Stimulated activated CD8-positive, alpha-beta memory T cell treated with anti-CD3 and anti-CD28 coated beads, Interleukin-12 subunit alpha, Interleukin-12 subunit beta, amount 100 ng/mL, for 4 hours (primary cell): ENCODE measurements around the gene C4orf51.
"Not testable (repeated sequence)": the region's sequence is repeated elsewhere in the genome, so short reads cannot be mapped to it uniquely, and the experiment has no call there.

ENCODE experiments used
- DNase-seq: peaks from one replicate; pipeline ENCODE4 v3.0.0-alpha.2; 2020; ENCODE audit warnings: low read depth

C4orf51 gene

DNA sequence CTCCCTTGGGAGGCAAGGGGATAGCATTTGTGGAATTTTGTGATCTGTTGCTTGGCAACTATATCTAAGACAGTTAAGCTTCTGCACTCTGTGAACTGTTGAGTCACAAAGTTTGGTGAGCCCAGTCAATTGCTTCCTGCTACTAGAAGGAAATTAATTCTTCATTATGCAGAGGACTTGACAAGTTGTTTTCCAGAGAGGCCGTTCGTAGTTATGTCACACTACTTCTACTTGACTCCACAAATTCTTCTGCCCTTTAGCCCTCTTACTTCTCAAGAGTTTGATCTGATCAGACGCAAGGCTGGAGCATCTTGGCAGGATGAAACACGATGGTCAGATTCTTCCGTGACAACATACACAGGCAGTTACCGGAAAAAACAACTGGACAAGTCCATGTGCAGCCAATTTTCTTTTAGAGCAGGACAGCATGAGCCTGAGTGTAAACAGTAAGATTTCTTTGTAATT, at the start of gene C4orf51:
Gene C4orf51 (plus strand): TSS at position 156 of the 465 bp plus-strand sequence. CDS start 58 bp downstream, at position 214.
- DNase-seq = no peak

DNA sequence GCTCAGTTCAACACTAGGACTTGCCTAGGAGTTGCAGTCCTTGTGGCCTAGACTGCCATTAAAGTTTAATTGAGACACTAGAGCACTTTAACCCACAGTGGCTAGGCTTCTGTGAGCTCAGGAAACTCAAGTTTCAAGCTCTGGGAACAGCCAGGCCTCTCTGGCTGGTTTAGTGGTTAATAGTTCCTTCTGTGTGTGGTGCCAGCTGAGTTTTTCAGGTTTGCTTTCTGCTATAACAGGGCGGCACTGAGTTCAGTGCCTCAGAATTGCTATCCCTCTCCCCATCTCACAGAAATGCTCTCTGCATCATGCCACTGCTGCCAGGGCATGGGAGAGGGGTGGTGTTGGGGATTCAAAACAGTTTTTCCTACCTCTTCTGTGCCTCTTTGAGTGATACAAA, 44.8 kb upstream of the C4orf51 start:
- DNase-seq = no peak

DNA sequence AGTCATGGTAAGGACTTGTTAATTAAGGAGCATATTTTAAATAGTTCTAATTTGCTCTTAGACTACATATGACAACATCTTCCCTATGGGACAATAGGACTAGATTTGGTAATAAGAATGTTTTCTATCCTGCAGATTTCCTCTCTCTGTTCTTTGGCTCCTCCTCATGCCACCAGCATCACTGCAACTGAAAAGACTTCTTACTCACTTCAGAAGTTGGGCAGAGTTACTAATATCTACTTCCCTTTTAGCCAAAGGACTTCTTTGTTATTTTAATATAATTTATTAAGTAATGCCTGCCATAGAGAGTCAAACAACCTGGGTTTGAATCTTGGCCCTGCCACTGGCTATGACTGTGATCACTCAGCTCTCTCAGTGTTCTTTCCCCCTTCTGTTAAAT, 44.3 kb upstream of the C4orf51 start:
- no peak for DNase-seq

DNA sequence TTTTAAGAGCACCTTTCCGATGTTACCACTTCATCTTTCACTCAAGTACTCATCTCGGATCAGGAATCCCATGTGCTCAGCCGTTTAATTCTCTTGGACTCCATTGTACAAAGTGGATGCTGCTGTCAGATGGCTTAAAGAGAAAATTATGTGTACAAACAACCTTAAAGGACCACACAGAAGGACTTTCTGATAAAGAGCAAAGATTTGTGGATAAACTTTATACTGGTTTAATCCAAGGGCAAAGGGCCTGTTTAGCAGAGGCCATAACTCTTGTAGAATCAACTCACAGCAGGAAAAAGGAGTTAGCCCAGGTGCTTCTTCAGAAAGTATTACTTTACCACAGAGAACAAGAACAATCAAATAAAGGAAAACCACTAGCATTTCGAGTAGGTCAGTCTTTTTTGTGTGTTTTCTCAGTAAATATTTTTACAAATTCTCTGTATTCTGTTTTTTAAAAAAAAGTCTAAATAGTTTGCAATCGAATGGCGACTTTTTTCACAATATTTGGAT, 40.7 kb upstream of the C4orf51 start:
- no peak for DNase-seq

DNA sequence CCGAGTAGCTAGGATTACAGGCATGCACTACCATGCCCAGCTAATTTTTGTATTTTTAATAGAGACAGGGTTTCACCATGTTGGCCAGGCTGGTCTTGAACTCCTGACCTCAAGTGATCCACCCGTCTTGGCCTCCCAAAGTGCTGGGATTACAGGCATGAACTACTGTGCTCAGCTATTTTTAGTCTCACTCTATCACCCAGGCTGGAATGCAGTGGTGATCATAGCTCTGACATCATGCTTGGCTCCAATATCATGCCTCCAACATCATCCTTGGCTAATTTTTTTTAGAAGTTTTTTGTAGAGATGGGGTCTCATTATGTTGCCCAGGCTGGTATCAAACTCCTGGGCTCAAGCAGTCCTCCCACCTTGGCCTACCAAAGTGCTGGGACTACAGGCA, 39.7 kb upstream of the C4orf51 start:
- DNase-seq = not testable (repeated sequence)

DNA sequence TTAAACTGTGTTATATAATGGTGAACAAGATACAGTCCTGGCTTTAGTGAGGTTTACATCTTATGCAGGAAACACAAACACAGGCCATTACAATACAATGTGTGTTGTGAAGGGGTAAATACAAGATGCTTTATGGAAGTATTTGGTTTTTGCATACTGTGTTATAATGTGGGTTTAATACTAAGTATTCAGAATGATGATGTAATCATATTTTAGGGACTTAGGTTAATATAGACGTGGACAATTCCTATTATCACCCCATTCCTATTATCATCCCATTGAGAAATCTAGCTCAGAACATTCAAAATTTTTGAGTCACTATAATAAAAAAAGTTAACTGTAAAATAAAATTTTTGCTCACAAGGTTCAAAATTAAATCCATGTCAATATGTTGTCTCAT, 36.7 kb upstream of the C4orf51 start:
- DNase-seq = no peak

DNA sequence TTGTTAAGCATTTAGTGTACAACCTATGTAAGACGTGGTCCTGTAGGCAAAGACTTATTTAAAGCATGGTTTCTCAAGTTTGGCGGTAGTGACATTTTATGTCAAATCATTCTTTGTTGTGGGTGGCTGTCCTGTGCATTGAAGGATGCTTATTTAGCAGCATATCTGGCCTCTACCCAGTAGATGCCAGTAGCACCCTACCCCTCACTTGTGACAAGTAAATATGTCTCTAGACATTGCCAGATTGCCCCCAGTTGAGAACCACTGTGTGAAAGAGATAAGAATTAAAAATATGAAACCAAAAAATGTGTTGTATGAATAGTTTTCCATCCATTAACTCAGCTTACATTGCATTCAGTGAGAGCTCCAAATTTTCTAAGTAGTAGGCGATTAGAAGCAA, 35.2 kb upstream of the C4orf51 start:
- no peak for DNase-seq

DNA sequence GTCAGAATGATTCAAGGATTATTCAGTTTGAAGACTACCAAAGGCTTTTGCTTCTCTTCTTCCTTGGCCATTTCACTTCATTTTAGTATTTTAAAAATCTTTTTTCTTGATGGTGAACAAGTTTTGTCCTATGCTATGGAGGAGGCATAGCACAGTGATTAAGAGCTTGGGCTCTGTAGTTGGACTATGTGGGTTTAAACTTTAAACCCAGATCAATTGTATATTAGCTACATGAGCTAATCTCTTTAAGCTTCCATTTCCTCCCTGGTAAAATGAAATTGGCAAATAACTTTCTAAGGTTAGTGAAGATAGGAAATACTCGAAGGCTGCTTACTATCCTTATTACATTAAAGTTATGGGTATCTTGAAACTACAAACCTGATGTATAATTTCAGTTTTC, 23.8 kb upstream of the C4orf51 start:
- DNase-seq = no peak

DNA sequence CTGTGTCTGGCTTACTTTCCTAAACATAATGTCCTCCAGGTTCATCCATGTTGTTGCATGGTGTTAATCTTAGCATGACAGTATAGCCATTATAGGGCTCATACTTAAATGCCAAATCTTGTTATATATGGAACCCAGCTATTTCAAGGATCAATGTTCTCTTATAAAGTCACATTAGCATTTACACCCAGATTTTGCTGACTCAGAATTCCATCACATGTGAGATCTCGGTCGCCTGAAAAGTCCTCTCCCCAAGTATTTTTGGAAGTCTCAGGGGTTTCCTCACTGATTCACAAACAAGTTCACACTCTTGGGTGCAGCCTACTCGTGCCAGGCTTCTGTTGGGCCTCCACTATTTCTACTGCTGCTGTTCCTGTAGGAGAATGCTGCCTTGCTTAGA, 19.9 kb upstream of the C4orf51 start:
- DNase-seq = no peak

DNA sequence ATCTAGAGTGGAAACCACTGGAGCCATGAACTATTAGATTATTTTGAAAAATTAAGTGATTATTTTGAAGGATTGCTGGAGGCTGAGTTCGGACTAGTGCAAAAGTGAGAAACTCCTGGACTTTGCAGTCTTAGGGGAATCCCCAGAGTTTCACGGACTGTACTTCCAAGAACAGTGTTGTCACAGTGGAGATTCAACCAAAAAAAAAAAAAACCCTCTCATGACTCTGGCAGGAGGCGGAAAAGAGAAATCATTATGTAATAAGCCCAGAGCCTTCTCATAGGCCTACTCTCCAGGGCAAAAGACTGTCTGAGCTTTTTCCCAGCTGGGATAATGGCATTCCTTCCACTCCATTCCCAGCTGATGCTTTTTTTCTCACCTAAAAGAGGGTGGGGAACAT, 16.8 kb upstream of the C4orf51 start:
- no peak for DNase-seq

DNA sequence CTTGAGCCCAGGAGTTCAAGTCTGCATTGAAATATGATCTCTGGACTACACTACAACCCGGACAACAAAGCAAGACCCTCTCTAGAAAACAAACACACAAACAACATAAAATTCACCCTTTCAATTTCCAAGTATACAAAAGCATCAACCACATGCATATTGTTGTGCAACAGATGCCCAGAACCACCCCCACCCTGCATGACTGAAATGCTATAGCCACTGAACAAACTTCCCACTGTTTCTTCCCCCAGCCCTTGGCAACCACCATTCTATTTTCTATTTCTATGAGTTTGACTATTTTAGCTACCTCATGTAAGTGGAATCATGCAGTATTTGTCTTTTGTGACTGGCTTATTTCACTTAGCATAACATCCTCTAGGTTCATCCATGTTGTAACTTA, 14.2 kb upstream of the C4orf51 start:
- DNase-seq = no peak

DNA sequence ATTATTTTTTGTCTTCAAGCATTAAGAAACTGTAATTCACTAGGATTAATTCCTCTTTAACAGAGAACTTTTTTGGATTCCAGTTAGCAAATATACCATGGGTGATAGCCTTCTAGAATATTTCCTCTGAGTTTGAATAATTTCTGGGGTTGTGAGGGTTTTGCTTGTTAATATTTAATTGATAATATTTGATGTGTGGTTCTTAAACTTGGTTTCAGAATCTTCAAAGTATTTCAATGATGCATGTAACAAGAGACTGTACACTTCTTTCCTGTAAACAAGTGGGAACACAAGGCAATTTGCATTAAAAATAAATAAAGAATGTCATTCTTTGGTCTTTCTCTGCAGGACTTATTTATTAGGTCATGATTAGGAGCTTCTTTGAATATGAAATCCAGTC, 9.5 kb upstream of the C4orf51 start:
- no peak for DNase-seq

DNA sequence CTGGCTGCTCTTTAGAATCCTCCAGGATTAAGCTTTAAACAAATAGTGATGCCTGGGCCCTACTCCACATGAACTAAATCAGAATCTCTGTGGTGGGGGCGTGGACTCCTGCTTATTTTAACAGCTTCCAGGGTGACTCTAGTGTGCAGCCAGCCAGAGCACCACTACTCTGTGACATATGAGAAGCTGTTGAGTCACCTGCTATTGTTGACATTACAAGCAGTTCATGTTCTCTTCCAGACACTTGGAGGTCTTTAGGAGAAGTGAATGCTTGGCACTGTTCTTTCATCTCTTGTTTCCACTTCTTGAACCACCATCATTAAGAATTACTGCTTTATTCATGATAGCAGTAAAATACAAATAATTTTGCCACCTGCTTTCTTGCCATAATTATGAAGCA, 426 bp upstream of the C4orf51 start:
- DNase-seq = no peak

DNA sequence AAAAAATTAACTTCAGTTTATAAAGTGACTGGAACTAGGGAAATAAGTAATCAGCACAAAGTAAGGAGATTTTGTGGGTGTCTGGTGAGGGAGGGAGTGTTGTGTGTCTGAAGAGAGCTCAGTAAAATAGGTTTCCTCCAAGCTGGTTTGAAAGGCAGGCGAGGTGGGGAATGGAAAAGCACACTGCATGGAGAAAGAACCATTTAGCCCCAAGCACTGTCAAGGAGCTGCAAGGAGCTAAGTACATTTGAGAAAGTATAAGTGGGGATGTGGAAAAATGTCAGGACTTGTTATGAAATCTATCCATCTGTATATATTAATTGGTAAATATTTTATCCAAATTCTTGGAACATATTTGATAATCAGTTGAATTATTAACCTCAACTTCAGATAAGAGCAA, 956 bp downstream of the C4orf51 start:
- no peak for DNase-seq

DNA sequence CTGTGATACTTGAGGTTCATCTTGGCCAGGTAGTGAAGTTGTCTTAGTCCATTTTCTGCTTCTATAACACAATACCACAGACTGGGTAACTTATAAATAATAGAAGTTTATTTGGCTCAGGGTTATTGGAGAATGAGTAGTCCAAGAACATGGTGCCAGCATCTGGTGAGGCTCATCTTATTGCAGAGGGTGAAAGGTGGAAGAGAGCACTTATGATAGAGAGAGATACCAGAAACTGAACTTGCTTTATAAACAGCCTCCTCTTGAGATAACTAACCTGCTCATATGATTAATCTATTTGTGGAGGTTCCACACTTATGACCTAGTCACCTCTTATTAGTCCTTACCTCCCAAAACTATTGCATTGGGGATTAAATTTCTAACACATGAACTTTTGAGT, 1.6 kb downstream of the C4orf51 start:
- DNase-seq = no peak

DNA sequence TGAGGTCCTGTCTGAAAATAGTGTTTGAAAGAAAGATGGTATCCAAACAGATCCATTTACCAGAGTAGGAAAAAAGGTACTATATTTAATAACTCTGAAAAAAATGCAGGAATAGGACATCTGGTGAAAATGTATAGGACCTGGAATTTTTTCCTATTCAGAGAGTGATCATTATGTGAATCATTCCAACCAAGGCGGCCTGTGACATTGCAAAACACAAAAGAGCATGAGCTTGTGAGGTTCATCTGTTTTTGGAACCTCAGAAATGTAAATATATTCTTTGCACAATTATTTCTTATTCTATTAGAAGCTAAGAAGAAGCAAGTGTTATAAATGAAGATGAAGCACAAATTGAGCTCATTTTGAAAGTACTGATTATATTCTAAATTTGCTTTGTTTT, 2.0 kb downstream of the C4orf51 start:
- no peak for DNase-seq

DNA sequence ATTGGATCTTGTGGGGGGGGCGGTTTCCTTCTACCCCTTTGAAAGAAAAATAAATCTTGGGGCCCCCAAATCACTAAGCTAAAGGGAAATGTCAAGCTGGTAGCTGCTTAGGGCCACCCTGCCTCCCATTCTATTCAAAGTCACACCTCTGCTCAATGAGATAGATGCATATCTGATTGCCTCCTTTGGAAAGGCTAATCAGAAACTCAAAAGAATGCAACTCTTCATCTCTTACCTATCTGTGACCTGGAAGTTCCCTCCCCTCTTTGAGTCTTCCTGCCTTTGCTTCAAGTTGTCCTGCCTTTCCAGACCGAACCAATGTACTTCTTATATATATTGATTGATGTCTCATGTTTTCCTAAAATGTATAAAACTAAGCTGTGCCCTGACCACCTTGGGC, 7.0 kb downstream of the C4orf51 start:
- no peak for DNase-seq

DNA sequence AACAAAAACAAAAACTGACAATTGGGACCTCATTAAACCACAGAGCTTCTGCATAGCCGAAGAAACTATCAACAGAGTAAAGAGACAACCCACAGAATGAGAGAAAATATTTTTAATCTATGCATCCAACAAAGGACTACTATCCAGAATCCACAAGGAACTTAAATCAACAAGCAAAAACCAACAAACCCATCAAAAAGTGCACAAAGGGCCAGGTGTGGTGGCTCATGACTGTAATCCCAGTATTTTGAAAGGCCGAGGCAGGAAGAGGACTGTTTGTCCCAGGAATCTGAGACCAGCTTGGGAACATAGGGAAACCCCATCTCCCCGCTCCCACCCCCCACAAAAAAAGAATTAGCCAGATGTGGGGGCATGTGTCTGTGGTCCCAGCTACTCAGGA, 10.7 kb downstream of the C4orf51 start:
- DNase-seq = no peak

DNA sequence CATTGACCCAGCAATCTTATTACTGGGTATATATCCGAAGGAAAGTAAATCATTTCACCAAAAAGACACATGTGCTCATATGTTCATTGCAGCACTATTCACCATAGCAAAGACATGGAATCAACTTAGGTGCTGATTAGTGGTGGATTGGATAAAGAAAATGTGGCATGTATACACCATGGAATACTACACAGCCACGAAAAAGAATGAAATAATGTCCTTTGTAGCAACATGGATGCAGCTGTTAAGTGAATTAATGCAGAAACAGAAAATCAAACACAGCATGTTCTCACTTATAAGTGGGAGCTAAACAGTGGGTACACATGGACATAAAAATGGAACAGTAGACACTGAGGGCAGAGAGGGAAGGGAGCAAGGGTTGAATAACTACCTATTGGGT, 11.5 kb downstream of the C4orf51 start:
- not testable (repeated sequence) for DNase-seq

DNA sequence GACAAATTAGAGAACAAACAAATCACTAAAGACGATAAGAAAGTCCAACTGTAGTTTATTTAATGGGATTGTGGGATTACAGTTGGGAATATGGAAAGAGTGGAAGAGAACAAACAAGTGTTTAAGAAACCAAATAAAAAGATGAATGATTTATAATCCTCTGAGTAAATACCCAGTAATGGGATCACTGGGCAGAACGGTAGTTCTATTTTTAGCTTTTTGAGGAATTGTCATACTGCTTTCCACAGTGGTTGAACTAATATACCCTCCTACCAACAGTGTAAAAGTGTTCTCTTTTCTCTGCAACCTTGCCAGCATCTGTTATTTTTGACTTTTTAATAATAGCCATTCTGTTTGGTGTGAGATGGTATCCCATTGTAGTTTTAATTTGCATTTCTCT, 15.0 kb downstream of the C4orf51 start:
- no peak for DNase-seq

DNA sequence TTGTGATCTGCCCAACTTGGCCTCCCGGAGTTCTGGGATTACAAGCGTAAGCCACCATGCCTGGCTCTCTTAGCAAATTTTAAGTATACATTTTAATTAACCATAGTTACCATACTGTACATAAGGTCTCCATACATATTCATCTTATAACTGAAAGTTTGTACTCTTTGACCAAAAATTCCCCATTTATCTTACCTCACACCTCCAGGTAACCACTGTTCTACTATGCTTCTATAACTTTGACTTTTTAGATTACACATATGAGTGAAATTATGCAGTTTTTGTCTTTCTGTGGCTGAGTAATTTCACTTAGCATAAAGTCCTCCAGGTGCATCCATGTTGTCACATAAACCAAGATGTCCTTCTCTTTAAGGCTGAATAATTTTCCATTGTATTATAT, 17.4 kb downstream of the C4orf51 start:
- no peak for DNase-seq

DNA sequence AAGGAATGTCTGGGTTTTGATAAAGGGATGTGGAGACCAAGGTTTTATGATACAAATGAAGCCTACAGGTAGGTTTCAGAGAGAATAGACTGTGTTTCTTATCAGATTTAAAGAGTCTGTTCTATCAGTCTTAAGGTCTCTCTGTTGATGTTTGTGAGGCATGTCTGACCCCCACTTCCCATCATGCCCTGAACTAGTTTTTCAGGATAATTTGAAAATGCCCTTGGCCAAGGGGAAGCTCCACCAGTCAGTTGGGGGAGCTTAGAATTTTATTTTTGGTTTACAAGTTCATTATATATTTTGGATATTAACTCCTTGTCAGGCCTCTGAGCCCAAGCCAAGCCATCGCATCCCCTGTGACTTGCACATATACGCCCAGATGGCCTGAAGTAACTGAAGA, 18.6 kb downstream of the C4orf51 start:
- DNase-seq = no peak

DNA sequence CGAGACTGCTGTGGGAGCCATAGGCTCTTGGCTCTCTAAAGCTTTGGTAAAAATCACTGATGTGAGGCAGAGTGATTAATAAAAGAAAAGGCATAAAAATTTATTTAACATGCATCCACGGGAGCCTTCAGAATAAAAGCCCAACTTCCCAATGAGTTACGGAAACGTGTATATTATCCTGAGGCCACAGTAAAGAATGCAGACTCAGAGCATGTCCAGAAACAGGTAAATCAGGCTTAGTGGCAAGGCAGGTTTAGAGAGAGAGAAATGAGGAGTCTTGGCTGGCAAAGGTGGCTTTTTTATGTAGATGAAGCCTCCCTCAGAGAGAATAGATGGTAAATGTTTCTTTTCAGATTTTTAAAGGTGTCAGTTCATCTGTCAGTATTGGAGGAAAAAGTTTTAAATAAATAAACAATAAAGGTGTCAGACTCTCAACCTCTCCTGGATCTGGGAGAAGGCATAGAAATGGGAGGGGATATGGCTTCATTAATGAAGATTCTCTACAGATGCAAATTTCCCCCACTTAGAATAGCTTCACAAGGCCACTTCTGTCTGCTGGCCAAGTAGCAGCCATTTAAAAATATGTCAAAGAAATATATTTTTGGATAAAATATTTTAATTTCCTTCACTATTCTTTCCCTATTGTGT, 24.0 kb downstream of the C4orf51 start:
- DNase-seq = no peak

DNA sequence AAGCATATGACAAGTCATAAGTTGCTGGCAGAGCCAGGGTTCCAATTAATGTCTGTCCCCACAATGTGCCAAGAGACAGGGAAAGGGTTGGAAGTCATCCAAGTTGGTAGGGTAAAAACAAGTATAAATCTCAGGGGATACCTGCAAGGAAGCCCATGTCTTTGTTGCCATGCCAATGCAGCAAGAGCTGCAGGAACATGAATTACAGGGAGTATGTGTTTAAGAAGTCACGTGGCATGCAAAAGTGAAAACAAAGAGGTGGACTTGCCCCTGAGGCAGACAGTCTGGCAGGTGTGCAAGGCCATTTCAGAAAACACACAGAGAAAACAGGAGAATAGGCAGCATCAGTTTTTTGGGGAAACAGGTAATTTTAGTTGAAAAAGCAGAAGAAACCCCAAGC, 29.4 kb downstream of the C4orf51 start:
- no peak for DNase-seq
